Erythroblast (primary cell): ENCODE data around the gene EGFL7.

Experiments used
- GATA1 ChIP-seq: IDR thresholded peaks from 2 replicates; pipeline ENCODE4 v1.6.1; 2011; ENCODE audit warnings: low read depth, mild to moderate bottlenecking, control low read depth, low read length, moderate library complexity
- POLR2A ChIP-seq: IDR thresholded peaks from 2 replicates; pipeline ENCODE4 v1.6.1; 2011; ENCODE audit warnings: mild to moderate bottlenecking, low read length

DNA sequence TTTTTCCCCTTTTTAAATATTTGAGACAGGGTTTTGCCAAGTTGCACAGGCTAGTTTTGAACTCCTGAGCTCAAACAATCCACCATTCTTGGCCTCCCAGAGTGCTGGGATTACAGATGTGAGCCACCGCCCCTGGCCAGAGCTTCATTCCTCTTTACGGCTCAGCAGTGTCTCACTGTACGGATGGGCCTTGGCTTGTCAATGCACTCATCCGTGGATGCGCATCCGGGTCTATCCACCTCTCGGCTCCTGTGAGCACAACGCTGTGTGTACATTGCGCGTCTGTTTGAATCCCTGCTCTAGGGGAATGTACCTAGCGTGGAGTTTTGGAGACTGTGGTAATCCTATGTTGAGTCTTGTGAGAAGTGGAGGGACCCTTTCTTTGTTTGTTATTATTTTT lies 10.9 kb upstream of the EGFL7 start:
- TF ChIP-seq POLR2A (no peak), GATA1 (no peak)
